Retinal pigment epithelial cell (primary cell): ENCODE measurements around the gene PIK3R5.

ENCODE experiments used
- DNase-seq: peaks from one replicate; pipeline ENCODE4 v3.0.0-alpha.2; 2010; ENCODE audit warnings: low read depth
- H3K4me3 ChIP-seq: 2 replicates; pipeline ENCODE4 v1.5.1; 2011; ENCODE audit warnings: mild to moderate bottlenecking, low read length, control low read depth, moderate library complexity
- TF ChIP-seq, protein P1 (sequence below): conservative IDR thresholded peaks from 2 replicates; pipeline ENCODE4 v1.5.1; 2011; ENCODE audit warnings: low read depth, low read length, control low read depth, inconsistent platforms

The PIK3R5 gene

DNA sequence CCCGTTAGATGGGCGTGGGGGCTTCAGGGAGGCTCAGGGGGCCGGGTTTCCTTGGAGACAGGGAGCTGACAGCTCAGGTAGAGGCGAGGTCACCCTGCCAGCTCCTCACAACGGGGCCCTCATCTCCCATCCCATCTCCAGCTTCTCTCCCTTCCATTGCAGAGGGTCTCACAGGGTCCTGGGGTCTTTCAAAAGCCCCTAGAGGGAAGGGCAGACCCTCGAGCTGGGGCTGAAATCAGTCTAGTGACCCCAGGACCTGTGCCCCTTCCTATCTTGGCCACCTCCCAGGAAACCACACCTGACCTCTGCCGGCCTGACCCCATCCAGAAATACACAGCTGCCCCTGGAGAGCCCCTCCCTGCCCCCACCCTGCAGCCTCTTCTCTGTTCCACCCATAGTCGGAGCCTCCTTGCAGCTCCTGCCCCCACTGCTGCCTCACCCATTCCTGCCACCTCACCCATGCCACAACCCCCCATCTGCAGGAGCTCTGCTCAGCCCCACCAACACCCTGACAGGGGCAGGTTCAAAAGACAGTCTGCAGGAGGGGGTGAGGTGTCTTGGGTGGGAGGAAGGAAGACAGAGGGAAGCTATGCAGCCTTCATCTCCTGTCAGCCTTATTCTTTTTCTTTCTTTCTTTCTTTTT, 23.4 kb downstream of the PIK3R5 start:
- no peak for DNase-seq
- H3K4me3 ChIP-seq: no peak overlapping the region
- TF ChIP-seq, protein P1, sequence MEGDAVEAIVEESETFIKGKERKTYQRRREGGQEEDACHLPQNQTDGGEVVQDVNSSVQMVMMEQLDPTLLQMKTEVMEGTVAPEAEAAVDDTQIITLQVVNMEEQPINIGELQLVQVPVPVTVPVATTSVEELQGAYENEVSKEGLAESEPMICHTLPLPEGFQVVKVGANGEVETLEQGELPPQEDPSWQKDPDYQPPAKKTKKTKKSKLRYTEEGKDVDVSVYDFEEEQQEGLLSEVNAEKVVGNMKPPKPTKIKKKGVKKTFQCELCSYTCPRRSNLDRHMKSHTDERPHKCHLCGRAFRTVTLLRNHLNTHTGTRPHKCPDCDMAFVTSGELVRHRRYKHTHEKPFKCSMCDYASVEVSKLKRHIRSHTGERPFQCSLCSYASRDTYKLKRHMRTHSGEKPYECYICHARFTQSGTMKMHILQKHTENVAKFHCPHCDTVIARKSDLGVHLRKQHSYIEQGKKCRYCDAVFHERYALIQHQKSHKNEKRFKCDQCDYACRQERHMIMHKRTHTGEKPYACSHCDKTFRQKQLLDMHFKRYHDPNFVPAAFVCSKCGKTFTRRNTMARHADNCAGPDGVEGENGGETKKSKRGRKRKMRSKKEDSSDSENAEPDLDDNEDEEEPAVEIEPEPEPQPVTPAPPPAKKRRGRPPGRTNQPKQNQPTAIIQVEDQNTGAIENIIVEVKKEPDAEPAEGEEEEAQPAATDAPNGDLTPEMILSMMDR: no peak

DNA sequence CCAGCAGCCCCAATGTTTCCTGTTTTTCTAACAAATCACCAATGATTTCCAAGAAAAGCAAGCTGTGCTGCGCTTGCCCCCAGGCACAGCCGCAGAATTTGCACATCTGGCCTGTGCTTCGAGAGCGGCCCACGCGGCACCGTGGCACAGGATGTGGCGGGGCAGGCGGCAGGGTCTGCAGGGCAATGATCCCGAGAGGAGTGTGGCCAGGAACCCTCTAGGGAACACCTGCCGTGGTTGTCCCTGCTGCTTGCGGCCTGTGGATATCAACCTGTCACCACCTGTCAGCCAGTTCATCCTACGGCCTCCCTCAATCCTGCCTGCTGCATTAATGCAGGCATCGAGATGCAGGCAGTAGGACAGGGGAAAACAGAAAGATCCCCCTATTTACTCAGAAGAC, 24.0 kb downstream of the PIK3R5 start:
- TF ChIP-seq, protein P1: no peak
- no peak overlapping the region for H3K4me3 ChIP-seq
- DNase-seq: no peak

DNA sequence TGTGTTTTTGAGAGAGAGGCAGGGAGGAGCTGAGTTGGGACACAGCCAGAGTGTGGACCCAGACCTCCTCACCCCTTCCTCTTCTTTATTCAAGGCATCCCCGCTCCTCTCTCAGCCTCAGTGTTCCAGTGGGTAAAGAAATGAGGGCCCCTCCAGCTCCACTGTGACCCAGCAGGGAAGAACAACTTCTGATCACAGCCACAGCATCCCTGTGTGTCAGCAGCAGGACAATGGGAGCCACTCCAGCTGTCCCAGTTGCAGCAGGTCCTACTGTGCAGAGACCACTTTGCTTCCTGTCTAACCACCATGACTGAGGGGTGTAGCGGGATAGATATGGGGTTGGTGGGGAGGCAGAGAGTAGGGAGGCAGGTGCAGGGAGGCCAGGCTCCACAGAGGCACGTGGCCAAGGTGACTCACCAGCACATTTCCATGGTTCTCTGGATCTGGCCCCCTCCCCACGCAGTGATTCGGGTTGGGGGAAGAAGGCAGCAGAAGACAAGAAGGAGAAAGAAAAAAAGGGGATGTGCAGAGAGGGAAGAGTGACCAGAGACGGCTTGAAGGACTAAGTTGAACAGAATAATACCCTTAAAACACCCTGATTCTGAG, 24.5 kb downstream of the PIK3R5 start:
- TF ChIP-seq, protein P1: no peak
- no peak overlapping the region for H3K4me3 ChIP-seq
- DNase-seq: no peak

DNA sequence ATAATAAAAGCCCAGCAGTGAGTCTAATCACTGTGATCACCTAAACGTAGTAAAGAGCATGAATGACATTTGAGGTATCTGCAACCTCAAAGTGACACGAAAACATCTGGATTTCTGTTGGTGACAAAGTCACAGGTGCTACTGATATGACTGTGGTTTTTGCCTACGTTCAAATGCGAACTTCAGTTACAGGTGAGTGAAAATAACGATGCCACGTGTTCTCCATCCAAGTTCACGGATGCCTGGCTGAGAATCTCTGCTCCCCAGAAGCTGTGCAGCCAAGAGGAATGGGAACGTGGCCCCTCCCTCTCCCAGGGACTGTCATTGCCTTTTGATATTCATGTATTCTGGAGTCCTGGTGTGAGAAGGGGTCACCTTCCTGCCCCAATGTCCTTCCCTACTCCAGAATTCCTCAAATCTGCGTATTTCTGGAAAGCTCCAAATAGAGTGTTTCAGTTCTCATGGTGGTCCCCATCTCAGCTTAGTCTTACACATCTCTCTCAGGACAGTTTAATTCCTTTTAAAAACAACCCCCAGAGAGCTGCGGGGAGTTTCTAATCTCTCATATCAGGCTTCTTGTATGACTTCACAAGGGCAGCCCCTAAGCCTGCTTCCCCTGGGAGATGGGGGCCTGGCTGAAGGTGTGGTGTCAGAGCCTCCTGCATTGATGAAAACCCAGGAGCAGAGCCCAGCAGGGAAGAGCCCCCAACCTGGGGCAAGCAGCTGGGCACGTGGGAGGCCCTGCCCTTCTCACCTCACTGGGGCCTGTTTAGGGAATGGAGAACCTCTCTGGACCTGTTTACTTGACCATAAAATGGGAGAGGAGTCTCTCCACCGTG, 25.8 kb downstream of the PIK3R5 start:
- no peak overlapping the region for H3K4me3 ChIP-seq
- TF ChIP-seq, protein P1: no peak
- DNase-seq: no peak

DNA sequence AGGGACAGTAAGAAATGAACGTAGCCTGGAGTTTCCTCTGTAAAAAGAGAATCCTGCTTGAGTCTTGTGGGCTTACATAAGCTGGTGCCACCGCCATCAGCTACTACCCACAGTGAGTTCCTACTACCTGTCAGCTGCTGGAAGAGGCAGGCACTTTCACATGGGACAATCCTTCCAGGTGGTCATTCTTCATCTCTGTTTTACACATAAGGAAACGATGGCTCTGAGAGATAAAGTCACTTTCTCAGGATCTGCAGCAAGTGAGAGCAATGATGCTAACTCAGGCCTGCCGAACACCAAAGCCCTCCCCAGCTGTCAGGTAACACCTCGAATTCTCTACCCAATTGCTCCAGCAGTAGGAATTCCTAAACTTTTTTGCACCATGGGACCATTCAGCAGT, 26.6 kb downstream of the PIK3R5 start:
- TF ChIP-seq, protein P1: no peak
- no peak overlapping the region for H3K4me3 ChIP-seq
- DNase-seq: no peak

DNA sequence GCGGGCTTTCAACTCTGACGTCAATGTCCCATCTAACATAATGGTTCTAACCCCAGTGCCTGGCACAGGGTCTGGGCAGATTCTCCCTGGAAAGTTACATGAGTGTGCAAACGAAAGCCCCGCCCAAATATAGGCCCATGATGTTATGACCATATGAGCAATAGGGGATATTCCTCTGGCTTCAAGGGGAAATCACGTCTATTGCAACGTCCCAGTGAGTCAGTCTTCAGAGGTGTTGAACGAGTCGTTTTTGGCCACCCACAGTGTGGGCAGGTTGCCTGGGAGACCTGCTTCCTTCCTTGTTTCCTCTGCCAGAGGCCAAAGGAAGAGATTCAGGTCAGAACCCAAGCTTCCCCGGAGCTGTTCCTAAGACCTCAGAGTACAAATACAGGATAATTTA, 30.3 kb downstream of the PIK3R5 start:
- H3K4me3 ChIP-seq: no peak overlapping the region
- no peak for DNase-seq
- TF ChIP-seq, protein P1: no peak
